GM10248 (cell line): ENCODE measurements around the gene GABRA1.

Experiments
- CTCF ChIA-PET: fragments of 300-600 bp; sonication (Branson Sonifier 250); formaldehyde crosslinking; extraction: SDS; loops from one replicate; lab custom pipeline; 2021; ENCODE audit warnings: antibody characterized with exemption; lab: Yijun Ruan, JAX
- POLR2A ChIA-PET: fragments of 350-650 bp; sonication (Branson Sonifier 250); formaldehyde crosslinking; extraction: SDS; loops from one replicate; lab custom pipeline; 2020; ENCODE audit warnings: antibody characterized with exemption; lab: Yijun Ruan, JAX
- DNase-seq: peaks from one replicate; pipeline ENCODE4 v3.0.0; 2012; ENCODE audit errors: extremely low spot score
- TF ChIP-seq, protein P1 (sequence below): IDR thresholded peaks from 2 replicates; pipeline ENCODE4 v1.5.1; 2012; ENCODE audit warnings: mild to moderate bottlenecking, low read depth; ENCODE audit errors: extremely low read depth, missing control alignments, control extremely low read depth

GABRA1 gene

GRCh38 chr5:161851691-161852299 is 3.9 kb downstream of the GABRA1 start:
- no peak for DNase-seq
- ChIA-PET POLR2A (no interaction called here), CTCF (interaction anchor here (0.9 kb wide), 1 partner anchor 1557 kb away, joined by 3 read pairs; no protein-coding TSS in a partner anchor)
- TF ChIP-seq, protein P1, sequence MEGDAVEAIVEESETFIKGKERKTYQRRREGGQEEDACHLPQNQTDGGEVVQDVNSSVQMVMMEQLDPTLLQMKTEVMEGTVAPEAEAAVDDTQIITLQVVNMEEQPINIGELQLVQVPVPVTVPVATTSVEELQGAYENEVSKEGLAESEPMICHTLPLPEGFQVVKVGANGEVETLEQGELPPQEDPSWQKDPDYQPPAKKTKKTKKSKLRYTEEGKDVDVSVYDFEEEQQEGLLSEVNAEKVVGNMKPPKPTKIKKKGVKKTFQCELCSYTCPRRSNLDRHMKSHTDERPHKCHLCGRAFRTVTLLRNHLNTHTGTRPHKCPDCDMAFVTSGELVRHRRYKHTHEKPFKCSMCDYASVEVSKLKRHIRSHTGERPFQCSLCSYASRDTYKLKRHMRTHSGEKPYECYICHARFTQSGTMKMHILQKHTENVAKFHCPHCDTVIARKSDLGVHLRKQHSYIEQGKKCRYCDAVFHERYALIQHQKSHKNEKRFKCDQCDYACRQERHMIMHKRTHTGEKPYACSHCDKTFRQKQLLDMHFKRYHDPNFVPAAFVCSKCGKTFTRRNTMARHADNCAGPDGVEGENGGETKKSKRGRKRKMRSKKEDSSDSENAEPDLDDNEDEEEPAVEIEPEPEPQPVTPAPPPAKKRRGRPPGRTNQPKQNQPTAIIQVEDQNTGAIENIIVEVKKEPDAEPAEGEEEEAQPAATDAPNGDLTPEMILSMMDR: peak; percentile 22

DNA sequence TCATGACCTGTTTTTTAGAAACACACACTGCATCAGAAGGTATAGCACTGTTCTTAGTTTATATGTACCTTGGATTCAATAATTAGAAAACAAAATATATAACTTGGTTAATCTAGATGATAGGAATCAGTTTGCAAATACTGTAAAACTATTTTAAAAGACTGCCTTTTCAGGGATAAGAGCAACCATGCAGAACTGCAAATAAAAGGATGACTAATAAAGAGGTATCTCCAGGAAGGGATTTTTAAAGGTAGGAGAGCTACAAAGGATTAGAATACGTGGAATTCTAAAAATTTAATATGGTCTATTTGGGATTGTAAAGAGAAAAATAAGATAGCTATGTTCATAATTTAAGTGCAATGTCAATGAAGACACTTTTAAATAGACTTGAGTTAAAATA is 9.4 kb downstream of the GABRA1 start:
- ChIA-PET POLR2A (no interaction called here), CTCF (interaction anchor here (1.7 kb wide), 1 partner anchor 25 kb away, joined by 3 read pairs; no protein-coding TSS in a partner anchor)
- TF ChIP-seq, protein P1: no peak
- DNase-seq: no peak

DNA sequence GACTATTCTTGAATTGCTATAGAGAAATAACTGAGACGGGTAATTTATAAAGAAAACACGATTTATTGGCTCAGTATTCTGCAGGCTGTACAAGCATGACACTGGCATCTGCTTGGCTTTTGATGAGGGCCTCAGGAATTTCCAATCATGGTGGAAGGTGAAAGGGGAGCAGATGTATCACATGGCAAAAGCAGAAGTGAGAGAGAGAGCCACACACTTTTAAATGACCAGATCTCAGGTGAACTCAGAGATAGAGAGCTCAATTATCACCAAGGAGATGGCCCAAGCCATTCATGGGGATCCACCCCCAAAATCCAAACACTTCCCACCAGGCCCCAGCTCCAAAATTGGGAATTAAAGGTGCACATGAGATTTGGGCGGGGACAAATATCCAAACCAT is 15.3 kb downstream of the GABRA1 start:
- ChIA-PET POLR2A (no interaction called here), CTCF (interaction anchor here (1.2 to 1.5 kb wide), 2 partner anchors 9 to 38 kb away, joined by 3 to 4 read pairs; no protein-coding TSS in a partner anchor)
- no peak for DNase-seq
- TF ChIP-seq, protein P1: no peak

GRCh38 chr5:161863811-161864210 is 15.9 kb downstream of the GABRA1 start:
- DNase-seq: no peak
- POLR2A ChIA-PET: no interaction called here
- CTCF ChIA-PET: interaction anchor here (1.2 to 1.5 kb wide), 2 partner anchors 9 to 37 kb away, joined by 3 to 4 read pairs; no protein-coding TSS in a partner anchor
- TF ChIP-seq, protein P1: no peak

GRCh38 chr5:161865510-161865909 is 17.6 kb downstream of the GABRA1 start:
- CTCF ChIA-PET: no interaction called here
- TF ChIP-seq, protein P1: no peak
- no peak for DNase-seq
- POLR2A ChIA-PET: no interaction called here

DNA sequence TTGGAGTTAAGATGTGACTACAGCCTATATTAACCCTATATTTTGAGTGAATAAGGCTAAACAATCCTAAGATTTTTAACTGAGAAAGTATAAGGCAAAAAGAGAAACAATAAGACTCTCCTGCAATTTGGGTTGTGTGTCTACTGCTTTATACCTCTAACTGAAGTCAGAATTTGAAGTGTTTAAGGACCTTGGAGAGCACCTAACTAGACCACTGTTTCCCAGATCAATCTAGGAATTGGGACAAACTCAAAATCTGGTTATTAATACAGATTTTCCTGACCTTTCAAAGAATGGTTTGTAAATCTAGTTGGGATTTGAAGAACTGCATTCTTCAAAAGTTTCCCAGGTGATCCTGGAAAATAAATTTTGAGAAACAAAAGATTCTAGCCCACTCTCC is 42.1 kb downstream of the GABRA1 start:
- ChIA-PET CTCF (no interaction called here), POLR2A (no interaction called here)
- DNase-seq: no peak
- TF ChIP-seq, protein P1: no peak
